Iris pigment epithelial cell (primary cell): ENCODE data around the gene AMOTL2.
A peak's percentile ranks its signal among the peaks of the same experiment; 100 is the strongest.

Experiments used
- DNase-seq: peaks from one replicate; pipeline ENCODE4 v3.0.0-alpha.2; 2011; ENCODE audit warnings: low read depth

The AMOTL2 gene

DNA sequence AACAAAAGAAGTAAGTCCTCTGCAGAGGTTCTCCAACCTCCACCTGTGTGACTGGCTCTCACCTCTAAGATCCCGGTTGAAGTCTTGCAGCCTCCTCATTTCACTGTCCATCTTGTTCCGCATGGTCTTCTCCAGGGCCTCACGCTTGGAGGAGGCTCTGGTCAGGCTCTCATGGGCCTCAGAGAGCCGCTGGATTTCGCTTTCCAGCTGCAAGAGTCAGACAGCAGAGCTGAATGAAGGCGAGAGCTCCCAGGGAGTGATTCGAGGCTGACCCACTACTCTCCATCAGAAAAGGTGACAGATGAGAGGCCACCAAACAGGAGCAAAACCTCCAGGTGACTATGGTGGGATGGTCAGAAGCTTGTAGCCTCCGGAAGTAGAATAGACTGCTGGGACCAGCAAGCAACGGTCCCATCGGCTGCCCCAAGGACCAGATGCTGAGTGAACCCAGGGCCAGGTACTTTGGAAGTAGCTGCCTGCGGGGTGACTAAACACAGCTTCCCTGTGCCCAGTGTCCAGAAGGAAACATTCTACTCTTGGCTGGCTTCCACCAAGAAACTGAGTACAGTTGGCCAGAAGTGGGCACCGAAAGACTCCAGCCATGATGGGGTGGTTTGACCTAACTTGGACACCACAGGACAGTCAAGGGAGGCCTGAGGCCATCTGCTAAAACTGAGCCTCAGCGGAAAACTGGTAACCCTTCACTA, 7.9 kb downstream of the AMOTL2 start:
- no peak for DNase-seq

- no peak for DNase-seq
Measured at GRCh38 chr3:134365766-134366065, 8.5 kb downstream of the AMOTL2 start.

DNA sequence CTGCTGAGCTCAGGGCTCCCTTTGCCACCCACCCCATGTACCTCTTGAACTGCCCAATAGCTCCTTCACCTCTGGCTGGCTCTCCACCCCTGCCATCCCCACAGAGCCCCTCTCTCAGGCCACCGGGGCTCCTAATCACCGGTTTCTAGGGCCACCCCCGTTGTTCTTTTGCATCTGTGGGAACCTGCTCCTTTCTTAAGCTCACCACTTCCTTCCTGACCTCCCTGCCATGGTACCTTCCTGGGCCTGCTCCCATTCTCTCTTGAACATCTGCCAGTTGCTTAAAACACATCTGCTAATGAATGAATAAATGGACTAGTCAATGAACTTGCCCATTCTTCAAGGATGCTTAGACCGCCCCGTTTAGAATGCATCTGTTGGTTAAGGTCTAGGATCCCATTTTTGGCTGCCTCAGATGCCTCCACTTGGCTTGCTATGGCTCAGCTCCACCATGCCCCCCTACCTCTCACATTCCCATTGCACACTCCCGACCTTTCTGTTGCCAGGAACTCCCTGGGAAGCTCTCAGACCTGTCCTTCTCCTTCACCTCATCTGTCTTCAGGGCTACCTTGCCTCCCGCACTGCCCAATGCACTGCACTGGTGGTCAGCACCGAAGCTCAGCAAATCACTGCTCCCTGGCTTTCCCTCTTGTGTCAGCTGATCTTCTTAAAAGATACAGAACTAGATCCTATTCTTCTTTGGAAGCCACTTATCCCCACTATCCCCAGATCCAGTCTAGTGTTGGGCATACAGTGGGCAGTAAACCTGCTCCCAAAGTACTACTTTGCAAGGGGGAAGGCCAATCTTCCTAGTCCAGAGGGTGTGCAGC, 9.1 kb downstream of the AMOTL2 start:
- DNase-seq, result no peak

GRCh38 chr3:134364061-134364935, 9.9 kb downstream of the AMOTL2 start:
- DNase-seq, result peak; percentile 99

DNA sequence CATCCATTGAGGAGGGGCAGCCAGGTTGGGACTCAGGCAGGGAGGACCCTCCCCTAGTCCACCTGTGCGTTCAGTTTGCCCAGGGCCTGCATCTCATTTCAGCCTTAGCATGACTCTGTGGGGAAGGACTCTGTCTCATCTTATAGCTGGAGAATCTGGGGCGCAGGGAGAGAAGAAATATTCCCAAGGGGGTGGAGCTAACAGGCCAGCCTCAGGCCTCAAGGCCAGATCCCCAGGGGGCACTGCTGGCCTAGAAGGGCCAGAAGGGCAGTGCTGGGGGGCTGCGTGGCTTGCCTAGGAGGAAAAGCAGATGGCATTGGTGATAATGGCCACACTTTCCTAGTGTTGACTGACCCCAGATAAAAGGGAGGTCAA, 10.9 kb downstream of the AMOTL2 start:
- DNase-seq, result no peak

GRCh38 chr3:134362670-134363380, 11.4 kb downstream of the AMOTL2 start:
- no peak for DNase-seq

DNA sequence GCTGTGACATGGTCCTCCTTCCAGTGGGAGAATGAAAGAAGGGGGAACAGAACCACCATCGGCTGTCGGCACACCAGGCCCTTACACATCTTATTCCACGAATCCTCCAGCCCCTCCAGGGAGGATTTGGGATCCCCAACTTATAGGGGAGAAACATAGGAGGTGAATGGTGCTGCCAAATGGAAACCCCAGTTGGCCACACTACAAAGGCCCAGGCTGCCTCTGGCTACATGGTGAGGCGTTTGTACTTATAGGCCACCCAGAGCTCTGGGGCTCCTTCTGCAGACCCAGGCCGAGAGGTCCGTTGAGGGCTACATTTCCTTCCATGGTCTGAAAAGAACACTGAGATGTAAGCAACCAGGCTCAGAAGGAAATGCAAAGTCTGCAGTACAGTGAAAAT, 12.0 kb downstream of the AMOTL2 start:
- no peak for DNase-seq

- DNase-seq, result no peak
Measured at GRCh38 chr3:134361162-134361835, 12.9 kb downstream of the AMOTL2 start.

- no peak for DNase-seq
Measured at GRCh38 chr3:134360046-134360445, 14.2 kb downstream of the AMOTL2 start.

- DNase-seq, result no peak
Measured at GRCh38 chr3:134359121-134360010, 14.9 kb downstream of the AMOTL2 start.

DNA sequence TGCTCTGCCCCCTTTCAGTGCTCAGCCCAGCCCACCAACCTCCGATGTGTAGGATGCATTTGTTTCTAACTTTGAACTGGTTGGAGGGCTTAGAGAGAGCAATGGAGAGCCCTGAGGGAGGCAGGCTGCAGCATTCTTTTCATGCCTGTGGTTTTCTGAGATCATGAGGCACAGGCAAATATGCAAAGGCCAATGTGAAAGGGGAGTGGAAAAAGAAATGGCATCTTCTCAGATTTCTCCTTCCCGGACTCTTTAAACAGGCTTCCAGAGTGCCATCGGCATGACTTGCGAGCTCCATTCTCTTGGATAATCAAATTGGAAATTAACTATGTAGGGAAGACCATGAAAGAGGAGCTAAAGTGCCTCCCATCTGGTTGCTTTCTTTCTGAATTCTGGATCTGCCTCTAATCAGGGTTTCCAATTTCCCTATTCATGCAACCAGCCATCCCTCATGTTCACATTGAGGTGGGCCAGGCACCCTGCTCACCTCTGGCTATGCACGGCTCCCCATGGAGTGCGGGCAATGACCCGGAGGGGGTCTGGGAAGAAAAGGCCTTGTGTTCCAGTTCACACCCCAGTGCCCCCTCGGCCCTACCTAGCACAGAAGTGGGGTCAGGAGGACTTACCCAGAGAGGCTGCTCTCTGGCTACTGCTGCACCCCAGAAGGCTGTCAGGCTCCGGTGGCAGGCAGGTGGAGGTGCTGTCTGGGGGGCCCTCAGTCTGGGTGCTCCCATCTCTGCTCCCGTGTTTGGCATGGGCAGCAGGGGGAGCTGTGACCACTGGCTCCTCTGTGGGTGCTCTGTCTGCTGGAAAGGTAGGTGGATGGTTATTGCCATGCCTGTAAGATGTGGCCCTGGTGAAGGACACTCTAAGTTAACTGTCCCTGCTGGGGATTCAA, 16.1 kb downstream of the AMOTL2 start:
- DNase-seq, result peak; percentile 96

- DNase-seq, result peak; percentile 46
Measured at GRCh38 chr3:134357261-134357913, 16.9 kb downstream of the AMOTL2 start.

GRCh38 chr3:134356411-134357040, 17.7 kb downstream of the AMOTL2 start:
- no peak for DNase-seq

DNA sequence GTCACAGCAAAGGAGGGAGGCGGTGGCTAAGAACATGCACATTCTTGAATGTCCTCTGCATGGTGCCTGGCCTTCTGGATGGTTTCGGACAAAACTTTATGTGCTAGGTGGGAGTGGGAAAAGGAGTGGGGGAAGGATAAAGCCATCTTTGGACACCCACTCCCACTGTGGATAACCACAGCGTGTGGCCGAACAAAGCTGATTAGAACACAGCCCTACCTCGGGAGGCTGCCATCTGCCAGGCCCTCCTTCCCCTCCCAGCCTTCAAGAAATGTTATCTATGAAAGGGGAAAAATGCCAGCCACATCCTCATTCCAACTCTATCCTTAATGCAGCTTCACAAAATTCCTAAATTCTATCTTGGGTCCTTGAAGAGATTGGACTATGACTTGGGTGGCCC, 18.8 kb downstream of the AMOTL2 start:
- DNase-seq, result no peak

- DNase-seq, result no peak
Measured at GRCh38 chr3:134354612-134355251, 19.5 kb downstream of the AMOTL2 start.

- DNase-seq, result no peak
Measured at GRCh38 chr3:134353831-134354611, 20.2 kb downstream of the AMOTL2 start.

DNA sequence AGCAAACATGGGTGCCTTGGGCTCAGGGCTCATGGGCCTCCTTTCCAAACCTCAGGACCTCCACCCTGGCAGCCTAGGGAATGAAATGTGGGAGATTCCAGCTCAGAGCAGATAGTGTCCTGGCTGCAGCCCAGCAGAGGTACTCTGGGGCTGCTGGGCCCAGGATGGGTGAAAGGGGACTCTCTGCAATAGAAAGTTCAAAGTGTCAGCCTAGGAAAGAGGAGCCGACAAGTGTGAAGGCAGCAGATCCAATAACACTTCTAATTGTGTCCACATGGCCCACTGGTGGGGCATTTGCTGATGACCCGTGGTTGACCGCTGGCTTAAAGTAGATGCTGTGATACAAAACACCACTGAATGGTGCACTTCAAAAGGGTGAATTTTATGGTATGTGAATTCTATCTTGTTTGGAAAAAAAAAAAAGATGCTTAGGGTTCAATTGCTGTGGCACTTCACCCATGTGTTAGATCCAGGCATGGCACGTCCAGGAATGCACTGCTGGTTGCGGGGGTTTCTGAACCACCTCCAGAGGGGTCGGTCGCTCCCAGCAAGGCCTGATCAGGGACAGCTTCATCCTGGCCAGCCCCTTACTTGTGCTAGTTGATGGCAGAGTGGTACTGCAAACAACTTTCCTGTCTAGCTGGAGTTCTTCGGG, 20.9 kb downstream of the AMOTL2 start:
- DNase-seq, result no peak
